NCI-H146 (cell line): Measurements from ENCODE around the gene ZBTB16.

ENCODE experiments used
- DNase-seq: peaks from one replicate; lab custom pipeline; 2025; lab: John Stamatoyannopoulos, UW

ZBTB16 gene

DNA sequence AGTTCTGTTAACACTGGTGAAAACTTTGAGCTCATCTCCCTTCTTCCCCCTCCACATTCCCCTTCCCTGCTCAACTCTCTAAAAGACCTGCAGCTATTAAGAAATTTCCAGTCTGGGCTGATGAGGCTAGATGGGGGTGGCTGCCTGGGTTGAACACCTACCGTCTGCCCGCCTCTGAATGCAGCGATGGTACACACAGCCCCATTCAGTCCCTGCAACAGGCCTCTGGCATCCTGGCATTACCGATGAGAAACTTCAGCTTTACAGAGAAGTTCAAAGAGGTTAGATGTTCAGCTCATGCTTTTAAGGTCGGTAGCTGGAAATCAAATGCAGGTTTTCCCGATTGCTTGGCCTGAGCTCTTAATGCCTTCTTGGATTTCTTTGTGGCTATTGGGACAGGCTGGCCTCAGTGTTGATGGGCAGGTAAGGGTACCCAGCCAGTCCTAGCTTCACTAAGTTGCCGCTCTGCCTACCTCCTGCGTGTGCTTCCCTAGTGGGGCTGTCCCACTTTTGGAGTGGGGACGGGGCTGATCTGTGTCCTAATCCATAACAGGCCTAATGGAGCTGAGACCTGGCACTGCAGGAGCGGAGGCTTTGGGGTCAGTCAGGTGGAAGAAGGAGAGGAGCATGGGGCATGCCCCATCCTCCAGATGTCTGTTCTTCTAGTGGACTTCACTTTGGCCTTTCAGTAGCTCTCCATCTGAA is 49.1 kb downstream of the ZBTB16 start:
- DNase-seq = no peak

DNA sequence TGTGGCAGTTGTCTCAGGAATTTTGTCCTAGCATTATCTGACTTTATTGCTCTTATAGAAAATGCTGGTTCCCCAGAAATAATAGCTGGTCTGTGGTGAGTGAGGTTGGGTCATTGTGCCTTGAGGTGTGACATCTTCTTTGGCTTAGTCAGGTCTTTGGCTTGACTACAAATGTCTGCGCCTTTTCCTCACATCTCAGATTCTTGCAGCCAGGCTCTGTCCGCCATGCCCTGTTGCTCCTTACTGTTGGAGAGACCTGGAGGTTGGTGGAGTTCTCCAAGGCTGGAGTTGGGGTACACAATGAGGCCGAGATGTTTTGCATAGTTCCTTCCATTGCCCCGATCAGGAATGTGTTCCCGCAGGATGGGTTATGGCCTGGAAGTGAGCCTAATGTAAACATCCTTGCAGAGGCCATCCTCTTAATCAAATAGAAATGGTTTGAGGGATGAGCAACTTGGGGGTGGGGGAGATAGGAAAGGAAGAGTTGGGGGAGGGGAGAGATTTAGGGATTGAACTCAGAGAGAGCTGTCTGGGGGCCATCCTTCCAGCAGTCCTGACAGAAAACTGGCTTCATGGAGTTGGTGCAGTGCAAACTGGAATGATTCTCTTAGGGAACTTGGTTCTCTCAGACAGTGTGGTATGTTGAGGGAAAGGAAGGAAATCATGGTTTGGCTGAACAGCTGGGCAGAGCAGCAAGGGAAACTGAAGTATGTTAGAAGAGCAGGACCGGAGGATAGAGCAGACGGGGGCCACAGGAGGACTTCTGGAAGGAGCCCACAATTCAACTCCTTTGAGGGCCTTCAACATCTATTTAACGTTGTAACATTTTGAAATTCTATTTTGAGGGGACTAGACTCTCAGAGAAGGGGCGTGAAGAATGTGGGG is 49.9 kb downstream of the ZBTB16 start:
- no peak for DNase-seq

DNA sequence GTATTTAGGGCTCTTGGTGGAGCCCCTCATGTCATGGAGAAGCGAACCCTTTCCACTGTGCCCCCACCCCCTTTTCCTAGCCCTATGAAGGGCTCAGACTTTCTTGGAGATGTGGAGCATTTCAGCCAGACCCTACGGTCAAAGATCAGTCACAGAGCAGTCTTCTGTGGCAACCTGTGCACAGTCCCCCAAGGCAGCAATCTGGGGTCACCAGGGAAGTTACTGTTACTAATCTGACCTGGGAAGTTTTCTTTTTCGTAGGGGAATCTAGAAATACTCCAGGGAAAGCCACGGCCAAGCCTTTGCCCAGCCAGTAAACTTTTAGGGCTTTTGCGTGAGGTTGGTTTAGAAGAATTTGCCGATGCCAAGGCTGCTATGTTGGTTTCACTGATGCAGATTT is 50.6 kb downstream of the ZBTB16 start:
- no peak for DNase-seq

DNA sequence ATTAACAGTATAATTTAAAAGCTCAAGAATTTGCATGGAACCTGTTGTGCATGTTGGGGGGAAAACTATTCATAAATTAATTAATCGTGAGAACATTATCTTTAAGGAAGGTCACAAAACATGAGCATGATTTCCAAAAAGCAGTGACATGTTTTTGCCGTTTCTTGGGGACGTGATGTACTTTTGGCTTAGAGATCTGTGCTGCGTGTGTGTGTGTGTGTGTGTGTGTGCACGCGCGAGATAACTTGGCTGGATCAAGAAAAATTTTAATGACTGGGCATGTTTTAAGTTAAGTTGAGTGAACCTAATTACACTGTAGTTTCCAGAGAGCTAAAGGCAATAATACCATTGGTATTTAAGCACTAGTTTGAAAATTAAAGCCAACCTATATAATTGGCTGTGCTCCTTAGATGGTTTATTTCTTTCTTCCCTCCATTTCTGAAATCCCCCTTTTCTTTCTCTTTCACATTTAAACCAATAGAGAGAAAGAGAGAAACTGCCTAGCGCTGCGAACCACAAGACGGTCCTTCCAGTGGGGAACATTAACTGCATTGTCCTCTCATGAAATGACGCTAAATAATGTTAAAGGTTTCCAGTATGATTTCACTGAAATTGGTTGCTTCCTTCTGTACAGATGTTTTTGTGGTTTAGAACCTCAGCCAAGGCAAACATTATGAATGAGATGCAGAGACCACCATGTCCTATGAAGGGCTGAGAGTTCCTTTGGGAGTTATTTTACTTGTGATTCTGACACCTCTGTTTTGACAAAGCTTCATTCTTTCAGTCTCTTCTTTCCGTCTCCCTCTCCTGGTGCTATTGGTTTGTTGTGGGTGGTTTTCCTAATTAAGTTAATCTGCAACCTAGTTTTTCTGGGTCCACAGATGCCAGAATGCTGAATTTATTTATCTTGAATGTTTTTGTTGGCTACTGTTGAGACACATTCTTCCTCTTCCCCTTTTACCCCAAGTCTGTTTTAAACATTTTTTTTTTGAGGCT is 51.7 kb downstream of the ZBTB16 start:
- no peak for DNase-seq

DNA sequence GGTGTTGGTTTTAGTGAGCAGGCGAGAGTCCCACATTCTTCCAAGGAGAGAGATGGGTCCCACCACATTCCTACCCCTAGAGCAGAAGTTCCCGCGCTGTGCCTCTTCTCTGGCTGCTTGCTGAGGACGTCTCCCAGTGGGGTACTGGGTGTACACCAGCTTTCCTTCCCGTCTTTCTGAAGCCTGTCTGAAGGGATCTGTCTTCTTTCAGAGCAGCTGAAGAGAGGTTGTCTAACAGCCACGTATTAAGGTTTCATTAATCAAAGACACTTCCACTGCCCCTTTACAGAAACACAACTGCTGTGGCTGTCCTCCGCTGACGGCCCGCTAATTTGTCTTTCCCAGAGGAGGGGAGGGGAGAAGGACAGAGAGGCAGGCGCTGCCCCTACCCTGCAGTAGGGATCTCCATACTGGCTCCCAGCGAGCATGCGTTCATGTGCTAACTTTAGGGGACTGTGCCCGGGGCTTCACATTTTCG is 56.0 kb downstream of the ZBTB16 start:
- DNase-seq = no peak

- no peak for DNase-seq
Observed at GRCh38 chr11:114116357-114116756, 56.8 kb downstream of the ZBTB16 start.

GRCh38 chr11:114116800-114117199 is 57.3 kb downstream of the ZBTB16 start:
- no peak for DNase-seq

- DNase-seq = no peak
Observed at GRCh38 chr11:114120606-114121005, 61.1 kb downstream of the ZBTB16 start.

DNA sequence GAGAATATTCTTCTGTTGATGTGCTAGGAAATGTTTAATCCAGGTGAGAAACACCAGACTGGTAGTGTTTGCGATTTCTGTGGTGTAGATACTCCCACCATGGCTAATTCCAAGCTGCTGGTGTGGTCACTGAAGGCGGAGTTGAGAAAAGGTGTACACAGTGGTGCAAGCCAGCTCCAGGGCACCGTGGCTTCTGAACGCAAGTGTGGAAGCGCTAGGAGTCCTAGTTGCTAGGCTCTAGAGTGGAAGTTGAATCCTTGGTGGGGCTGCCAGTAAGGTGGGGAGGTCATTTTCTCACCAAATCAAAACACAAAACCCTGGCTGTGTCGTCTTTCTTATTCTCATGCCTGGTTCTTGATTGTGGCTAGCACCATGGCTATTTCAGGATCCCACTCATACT is 61.6 kb downstream of the ZBTB16 start:
- no peak for DNase-seq

DNA sequence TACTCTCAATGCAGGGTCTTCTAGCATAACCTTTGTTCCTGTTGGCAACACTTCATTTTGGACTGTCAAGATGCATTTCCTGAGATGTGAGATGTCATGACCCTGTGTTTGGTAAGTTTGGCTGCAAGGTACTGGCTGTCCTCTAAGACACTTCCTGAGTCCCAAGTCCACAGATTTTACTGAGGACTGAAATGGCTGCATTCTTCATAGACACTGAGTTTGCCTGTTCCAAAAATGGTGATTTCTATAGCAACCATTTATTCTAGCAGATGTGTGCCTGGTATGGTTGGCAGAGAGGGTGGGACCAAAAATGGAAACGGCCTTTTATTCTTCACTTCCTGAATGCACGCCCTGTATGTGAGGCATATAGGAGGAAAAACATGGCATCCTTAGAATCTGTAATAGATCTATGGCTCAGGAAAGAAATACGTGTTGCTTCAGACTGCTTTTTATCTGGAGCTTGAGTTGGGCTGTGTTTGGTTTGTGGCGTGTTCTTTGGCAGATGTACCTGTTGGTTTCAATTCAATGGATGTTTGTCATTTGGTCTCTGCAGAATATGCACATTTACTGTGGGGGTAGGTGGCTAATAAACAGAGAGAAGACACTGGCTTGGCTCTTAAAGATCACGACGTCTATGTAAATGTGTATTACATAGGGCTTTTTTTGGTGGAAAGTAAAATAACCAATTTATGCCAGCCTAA is 62.4 kb downstream of the ZBTB16 start:
- no peak for DNase-seq

DNA sequence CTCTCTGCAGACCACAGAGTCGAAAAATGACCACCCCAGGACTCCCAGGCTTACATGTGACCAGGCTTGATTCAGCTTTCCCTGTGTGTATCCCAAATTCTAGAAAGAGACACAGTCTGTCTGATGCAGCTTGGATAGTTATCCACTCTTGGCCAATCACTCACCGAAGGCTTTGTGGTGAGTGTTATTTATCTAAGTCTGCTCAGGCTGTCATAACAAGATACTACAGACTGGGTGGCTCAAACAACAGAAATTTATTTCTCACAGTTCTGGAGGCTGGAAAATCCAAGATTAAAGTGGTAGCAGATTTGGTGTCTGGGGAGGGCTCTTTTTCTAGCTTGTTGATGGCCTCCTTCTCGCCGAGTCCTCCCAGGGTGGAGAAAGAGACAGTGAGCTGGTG is 63.2 kb downstream of the ZBTB16 start:
- DNase-seq = no peak

- DNase-seq = no peak
Observed at GRCh38 chr11:114123692-114124330, 64.3 kb downstream of the ZBTB16 start.

- no peak for DNase-seq
Observed at GRCh38 chr11:114124601-114125144, 65.2 kb downstream of the ZBTB16 start.

DNA sequence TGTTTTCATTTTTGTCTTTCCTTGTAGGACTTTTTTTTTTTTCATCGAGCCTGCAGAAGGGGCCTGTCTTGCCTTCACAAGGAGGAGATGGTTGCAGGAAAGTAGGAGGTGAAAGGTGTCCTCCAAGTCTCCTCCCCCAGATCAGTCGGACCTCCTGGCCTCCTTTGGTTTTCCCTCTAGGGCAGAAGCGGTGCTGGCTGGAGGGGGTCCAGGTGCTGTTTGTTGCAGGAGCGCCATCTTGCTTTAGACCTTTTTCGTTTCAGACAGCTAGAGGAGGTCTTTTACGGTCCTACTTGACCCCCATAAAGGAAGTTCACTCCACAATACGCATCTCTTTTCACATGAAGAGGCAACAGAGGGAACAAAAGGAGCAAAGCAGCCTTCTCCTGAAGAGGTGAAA is 66.0 kb downstream of the ZBTB16 start:
- DNase-seq = no peak

- DNase-seq = no peak
Observed at GRCh38 chr11:114125959-114126358, 66.4 kb downstream of the ZBTB16 start.

GRCh38 chr11:114128399-114128798 is 68.9 kb downstream of the ZBTB16 start:
- DNase-seq = no peak

GRCh38 chr11:114129142-114129541 is 69.6 kb downstream of the ZBTB16 start:
- DNase-seq = no peak

DNA sequence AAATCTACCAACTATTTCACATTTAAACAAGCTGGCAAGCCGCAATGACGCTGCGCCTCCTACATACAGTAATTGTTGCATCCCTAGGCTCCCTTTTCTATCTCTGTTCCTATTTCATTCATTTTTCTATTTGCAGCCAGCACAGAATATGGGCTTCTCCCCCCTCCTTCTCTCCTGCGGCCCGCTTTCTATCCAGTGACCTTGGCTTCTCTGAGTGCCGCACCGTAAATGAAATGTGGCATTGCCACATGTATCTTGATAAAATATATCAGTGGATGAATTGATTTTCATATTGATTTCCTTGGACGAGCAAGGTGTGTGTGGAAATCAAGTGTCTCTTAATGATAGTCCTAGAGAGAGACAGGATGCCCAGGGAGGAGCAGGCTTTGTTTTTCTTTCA is 70.2 kb downstream of the ZBTB16 start:
- DNase-seq = no peak

- DNase-seq = no peak
Observed at GRCh38 chr11:114130115-114130576, 70.6 kb downstream of the ZBTB16 start.

GRCh38 chr11:114130629-114131277 is 71.2 kb downstream of the ZBTB16 start:
- DNase-seq = no peak
